GM10266 (cell line): ENCODE measurements around the gene ZNF792.
A peak's percentile ranks its signal among the peaks of the same experiment; 100 is the strongest.
"Not testable (repeated sequence)": the region's sequence is repeated elsewhere in the genome, so short reads cannot be mapped to it uniquely, and the experiment has no call there.

ENCODE experiments used
- DNase-seq: peaks from one replicate; pipeline ENCODE4 v3.0.0; 2012; ENCODE audit errors: extremely low spot score
- CTCF ChIP-seq: IDR thresholded peaks from 2 replicates; pipeline ENCODE4 v1.5.1; 2012; ENCODE audit warnings: mild to moderate bottlenecking, low read depth; ENCODE audit not compliant: control insufficient read depth, insufficient read depth; ENCODE audit errors: missing control alignments

ZNF792 gene

GRCh38 chr19:35000338-35000646 is 36.3 kb upstream of the ZNF792 start:
- TF ChIP-seq CTCF = no peak
- no peak for DNase-seq

- no peak for TF ChIP-seq CTCF
- peak; percentile 95 for DNase-seq
These were observed 35.7 kb upstream of the ZNF792 start, which contains the start of gene GRAMD1A for GRCh38 chr19:34999498-35000337. Gene GRAMD1A, plus strand, starts transcription at chr19:35000323. Its CDS starts 156 bp downstream, at chr19:35000479.

GRCh38 chr19:34998777-34999497 is 34.9 kb upstream of the ZNF792 start:
- DNase-seq = peak; percentile 20

GRCh38 chr19:34998224-34998623 is 34.2 kb upstream of the ZNF792 start:
- not testable (repeated sequence) for DNase-seq

More at GRCh38 chr19:34998777-34999497, 34.9 kb upstream of the ZNF792 start:
- TF ChIP-seq CTCF = no peak

GRCh38 chr19:34997071-34997617 is 33.1 kb upstream of the ZNF792 start:
- TF ChIP-seq CTCF = no peak
- peak; percentile 15 for DNase-seq

GRCh38 chr19:34995551-34995950 is 31.5 kb upstream of the ZNF792 start:
- no peak for TF ChIP-seq CTCF
- DNase-seq = no peak

GRCh38 chr19:34994643-34995541 is 30.9 kb upstream of the ZNF792 start:
- TF ChIP-seq CTCF = no peak
- DNase-seq = no peak
